Pons (tissue), 1 donor: Measurements from ENCODE around the gene ELMO1.

Experiments used
- DNase-seq: peaks from one replicate; pipeline ENCODE4 v3.0.0-alpha.2; 2016; ENCODE audit warnings: low spot score

The ELMO1 gene

GRCh38 chr7:37448636-37449361 lies at the start of gene ELMO1:
Gene ELMO1 (minus strand): TSS chr7:37448864. CDS start chr7:37342690, 106,174 bp downstream.
- DNase-seq = peak; percentile 91

GRCh38 chr7:37497576-37497975 lies 48.9 kb upstream of the ELMO1 start:
- DNase-seq = no peak

- DNase-seq = peak; percentile 84
Measured at GRCh38 chr7:37495574-37496184, 47.0 kb upstream of the ELMO1 start.

- no peak for DNase-seq
Measured at GRCh38 chr7:37494926-37495325, 46.3 kb upstream of the ELMO1 start.

- DNase-seq = no peak
Measured at GRCh38 chr7:37493810-37494209, 45.1 kb upstream of the ELMO1 start.

- DNase-seq = peak; percentile 94
Measured at GRCh38 chr7:37493123-37493522, 44.5 kb upstream of the ELMO1 start.

- DNase-seq = no peak
Measured at GRCh38 chr7:37491919-37492694, 43.4 kb upstream of the ELMO1 start.

GRCh38 chr7:37489703-37490102 lies 41.0 kb upstream of the ELMO1 start:
- peak; percentile 89 for DNase-seq

- DNase-seq = no peak
Measured at GRCh38 chr7:37488163-37488764, 39.6 kb upstream of the ELMO1 start.

GRCh38 chr7:37484426-37485073 lies 35.9 kb upstream of the ELMO1 start:
- no peak for DNase-seq

GRCh38 chr7:37483627-37484026 lies 35.0 kb upstream of the ELMO1 start:
- DNase-seq = no peak

- peak; percentile 57 for DNase-seq
Measured at GRCh38 chr7:37482953-37483352, 34.3 kb upstream of the ELMO1 start.

GRCh38 chr7:37482505-37482904 lies 33.8 kb upstream of the ELMO1 start:
- peak; percentile 88 for DNase-seq

- peak; percentile 57 for DNase-seq
Measured at GRCh38 chr7:37481722-37482288, 33.1 kb upstream of the ELMO1 start.

- peak; percentile 66 for DNase-seq
Measured at GRCh38 chr7:37481154-37481553, 32.5 kb upstream of the ELMO1 start.

GRCh38 chr7:37480041-37481031 lies 31.7 kb upstream of the ELMO1 start:
- peak; percentile 51 for DNase-seq

- DNase-seq = no peak
Measured at GRCh38 chr7:37476881-37477450, 28.3 kb upstream of the ELMO1 start.

GRCh38 chr7:37476428-37476827 lies 27.8 kb upstream of the ELMO1 start:
- peak; percentile 92 for DNase-seq

GRCh38 chr7:37475646-37476045 lies 27.0 kb upstream of the ELMO1 start:
- no peak for DNase-seq

- no peak for DNase-seq
Measured at GRCh38 chr7:37471619-37472018, 23.0 kb upstream of the ELMO1 start.
